GM18517 (cell line): Measurements from ENCODE around the gene FIG4.

Experiments
- ATAC-seq: cut with Tn5 transposase; IDR thresholded peaks from one replicate; pipeline ENCODE4 v1.9.1; 2021; ENCODE audit warnings: mild to moderate bottlenecking, moderate library complexity; ENCODE audit not compliant: unreplicated experiment

The FIG4 gene

GRCh38 chr6:109747221-109747620, 56.1 kb downstream of the FIG4 start:
- no peak for ATAC-seq

DNA sequence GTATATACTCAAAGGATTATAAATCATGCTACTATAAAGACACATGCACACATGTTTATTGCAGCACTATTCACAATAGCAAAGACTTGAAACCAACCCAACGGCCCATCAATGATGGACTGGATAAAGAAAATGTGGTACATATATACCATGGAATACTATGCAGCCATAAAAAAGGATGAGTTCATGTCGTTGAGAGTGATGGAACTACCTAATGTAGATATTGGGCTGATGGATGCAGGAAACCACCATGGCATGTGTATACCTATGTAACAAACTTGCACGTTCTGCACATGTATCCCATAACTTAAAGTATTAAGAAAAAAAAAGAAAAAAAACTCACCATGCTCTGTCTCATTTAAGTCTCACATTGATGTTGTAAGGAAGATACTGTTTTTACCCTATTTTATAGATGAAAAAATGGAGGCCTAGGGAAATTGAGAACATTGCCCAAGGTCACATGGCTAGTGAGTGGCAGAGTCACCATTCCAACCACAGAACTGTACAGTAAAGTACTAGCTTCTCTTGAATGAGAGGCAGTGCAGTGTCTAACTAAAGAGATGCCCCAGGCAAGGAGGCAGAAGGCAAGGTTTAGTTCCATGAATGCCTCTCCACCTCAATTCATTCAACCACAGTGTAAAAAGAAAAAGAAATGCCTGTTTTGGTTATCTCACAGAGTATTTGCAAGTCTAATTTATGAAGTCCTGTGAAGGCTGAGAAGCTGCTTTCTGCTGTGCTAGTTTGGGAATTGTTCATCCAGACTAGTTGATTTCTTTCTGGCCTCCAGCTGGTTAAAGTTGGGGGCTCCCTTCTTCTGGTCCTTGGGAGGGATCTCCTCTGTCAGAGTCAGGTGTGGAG, 68.2 kb downstream of the FIG4 start:
- ATAC-seq = no peak

- no peak for ATAC-seq
Measured at GRCh38 chr6:109760208-109760607, 69.1 kb downstream of the FIG4 start.

- no peak for ATAC-seq
Measured at GRCh38 chr6:109762166-109762565, 71.1 kb downstream of the FIG4 start.

DNA sequence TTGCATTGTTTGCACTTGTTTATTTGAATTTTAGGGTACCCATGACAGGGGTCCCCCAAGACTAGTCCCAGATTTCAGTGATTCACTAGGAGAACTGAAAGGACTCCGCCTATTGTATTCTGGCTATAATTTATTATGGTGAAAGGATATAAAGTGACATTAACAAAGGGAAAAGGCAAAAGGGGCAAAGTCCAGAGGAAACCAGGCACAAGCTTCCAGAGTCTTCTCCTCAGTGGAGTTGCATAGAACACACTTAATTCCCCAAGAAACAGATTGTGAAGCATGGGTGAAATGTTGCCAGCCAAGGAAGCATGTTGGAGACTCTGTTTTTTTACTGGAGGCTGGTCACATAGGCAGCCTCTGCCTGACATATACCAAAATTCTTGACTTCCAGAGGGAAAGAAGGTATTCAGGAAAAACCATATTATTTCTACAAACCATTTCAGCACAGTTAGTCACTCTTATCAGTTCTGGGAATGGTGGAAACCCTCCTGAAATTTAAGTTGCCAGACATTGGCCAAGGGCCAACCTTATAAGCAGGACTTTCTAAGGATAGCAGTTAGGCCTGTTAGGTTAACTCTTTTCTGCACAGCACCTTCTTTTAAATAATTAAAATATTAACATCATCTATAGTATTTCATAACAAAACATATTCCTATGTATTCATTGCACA, 71.8 kb downstream of the FIG4 start:
- no peak for ATAC-seq

GRCh38 chr6:109766167-109766566, 75.1 kb downstream of the FIG4 start:
- ATAC-seq = no peak

- no peak for ATAC-seq
Measured at GRCh38 chr6:109767961-109768360, 76.9 kb downstream of the FIG4 start.

- no peak for ATAC-seq
Measured at GRCh38 chr6:109768485-109768884, 77.4 kb downstream of the FIG4 start.

DNA sequence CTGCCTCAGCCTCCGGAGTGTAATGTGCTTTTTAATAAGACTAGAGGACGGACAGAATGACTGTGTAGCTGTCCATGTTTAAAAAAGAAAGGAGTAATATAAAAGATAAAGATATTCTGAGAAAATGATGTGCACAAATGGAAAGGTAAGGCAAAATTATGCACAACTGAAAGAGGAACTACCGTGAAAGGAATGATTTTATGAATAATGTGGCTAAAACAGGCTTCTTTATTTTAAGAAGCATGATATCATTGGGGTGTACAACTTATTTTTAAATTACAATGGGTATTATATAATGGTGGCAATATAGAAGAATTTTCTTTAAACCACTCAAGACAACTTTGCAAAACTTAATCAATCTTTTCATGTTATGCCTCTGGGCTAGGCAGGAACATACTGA, 78.1 kb downstream of the FIG4 start:
- no peak for ATAC-seq

GRCh38 chr6:109770047-109770446, 79.0 kb downstream of the FIG4 start:
- no peak for ATAC-seq

GRCh38 chr6:109770779-109771178, 79.7 kb downstream of the FIG4 start:
- no peak for ATAC-seq

DNA sequence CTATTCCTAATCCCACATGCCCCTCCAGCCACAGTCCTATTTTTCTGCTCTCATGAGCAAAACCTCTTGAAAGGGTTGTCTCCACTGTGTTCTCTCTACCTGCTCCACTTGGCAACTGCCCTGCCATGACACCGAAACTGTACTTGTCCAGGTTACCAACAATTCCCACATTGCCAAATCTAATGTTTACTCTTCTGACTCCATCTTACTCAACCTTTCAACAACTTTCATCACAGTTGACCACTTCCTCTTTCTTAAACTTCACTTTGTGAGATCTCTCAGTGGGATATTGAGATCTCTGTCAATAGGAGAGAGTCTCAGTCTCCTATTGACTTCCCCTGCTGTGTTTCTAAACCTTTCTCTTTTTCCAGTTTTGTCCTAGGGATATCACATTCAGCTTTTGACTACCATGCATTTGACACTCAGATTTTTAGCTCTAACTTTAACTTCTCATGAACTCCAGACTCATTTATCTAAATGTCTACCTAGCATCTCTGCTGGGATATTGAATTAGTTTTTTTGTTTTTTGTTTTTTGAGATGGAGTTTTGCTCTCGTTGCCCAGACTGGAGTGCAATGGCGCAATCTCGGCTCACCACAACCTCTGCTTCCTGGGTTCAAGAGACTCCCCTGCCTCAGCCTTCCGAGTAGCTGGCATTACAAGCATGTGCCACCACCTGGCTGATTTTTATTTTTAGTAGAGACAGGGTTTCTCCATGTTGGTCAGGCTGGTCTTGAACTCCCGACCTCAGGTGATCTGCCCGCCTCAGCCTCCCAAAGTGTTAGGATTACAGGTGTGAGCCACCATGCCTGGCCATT, 81.1 kb downstream of the FIG4 start:
- ATAC-seq = peak; percentile 65

GRCh38 chr6:109772883-109773431, 81.9 kb downstream of the FIG4 start:
- ATAC-seq = no peak

GRCh38 chr6:109781001-109781400, 89.9 kb downstream of the FIG4 start:
- ATAC-seq = no peak

- no peak for ATAC-seq
Measured at GRCh38 chr6:109782491-109782999, 91.4 kb downstream of the FIG4 start.

- no peak for ATAC-seq
Measured at GRCh38 chr6:109783250-109783986, 92.3 kb downstream of the FIG4 start.

GRCh38 chr6:109787312-109787711, 96.2 kb downstream of the FIG4 start:
- ATAC-seq = no peak

DNA sequence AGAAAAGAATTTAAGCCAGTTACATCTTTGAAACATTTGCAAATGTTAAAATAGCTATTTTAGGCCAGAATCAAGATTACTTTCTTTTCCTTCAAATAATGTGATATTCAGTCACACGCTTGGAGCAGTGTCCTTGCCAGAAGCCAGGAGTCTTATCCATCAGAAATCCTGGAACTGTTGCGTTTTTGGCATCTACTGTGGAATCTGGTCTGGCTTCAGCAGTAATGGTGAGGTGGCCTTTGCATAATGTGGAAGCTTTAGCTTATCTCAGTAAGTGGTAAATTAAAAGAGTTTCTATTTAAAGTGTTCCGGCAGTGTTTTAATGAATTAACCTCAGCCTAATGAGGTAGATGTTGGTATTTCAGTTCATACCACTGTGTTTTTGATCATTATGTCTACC, 97.6 kb downstream of the FIG4 start:
- ATAC-seq = no peak

GRCh38 chr6:109790131-109790530, 99.0 kb downstream of the FIG4 start:
- no peak for ATAC-seq

DNA sequence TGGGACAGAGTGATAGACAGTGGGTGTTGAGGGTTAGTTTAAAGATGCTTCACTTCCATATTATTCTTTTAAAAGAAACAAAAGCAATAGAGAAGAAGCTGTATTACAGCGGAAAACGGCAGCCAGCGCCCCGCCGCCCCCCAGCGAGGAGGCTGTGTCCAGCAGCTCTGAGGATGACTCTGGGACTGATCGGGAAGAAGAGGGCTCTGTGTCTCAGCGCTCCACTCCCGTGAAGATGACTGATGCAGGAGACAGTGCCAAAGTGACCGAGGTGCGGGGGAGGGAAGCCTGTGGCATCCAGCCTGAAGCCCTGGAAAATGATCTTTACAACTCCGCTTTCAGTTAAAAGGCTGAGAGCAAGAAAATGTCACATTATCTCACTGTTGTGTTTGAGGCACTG, 100.2 kb downstream of the FIG4 start:
- ATAC-seq = no peak
